HG03432 (cell line): ENCODE measurements around the gene B4GALNT3.
"Not testable (repeated sequence)": the region's sequence is repeated elsewhere in the genome, so short reads cannot be mapped to it uniquely, and the experiment has no call there.

ENCODE experiments used
- ATAC-seq: cut with Tn5 transposase; IDR thresholded peaks from one replicate; pipeline ENCODE4 v1.9.1; 2021; ENCODE audit warnings: mild to moderate bottlenecking, moderate library complexity; ENCODE audit not compliant: unreplicated experiment

The B4GALNT3 gene

DNA sequence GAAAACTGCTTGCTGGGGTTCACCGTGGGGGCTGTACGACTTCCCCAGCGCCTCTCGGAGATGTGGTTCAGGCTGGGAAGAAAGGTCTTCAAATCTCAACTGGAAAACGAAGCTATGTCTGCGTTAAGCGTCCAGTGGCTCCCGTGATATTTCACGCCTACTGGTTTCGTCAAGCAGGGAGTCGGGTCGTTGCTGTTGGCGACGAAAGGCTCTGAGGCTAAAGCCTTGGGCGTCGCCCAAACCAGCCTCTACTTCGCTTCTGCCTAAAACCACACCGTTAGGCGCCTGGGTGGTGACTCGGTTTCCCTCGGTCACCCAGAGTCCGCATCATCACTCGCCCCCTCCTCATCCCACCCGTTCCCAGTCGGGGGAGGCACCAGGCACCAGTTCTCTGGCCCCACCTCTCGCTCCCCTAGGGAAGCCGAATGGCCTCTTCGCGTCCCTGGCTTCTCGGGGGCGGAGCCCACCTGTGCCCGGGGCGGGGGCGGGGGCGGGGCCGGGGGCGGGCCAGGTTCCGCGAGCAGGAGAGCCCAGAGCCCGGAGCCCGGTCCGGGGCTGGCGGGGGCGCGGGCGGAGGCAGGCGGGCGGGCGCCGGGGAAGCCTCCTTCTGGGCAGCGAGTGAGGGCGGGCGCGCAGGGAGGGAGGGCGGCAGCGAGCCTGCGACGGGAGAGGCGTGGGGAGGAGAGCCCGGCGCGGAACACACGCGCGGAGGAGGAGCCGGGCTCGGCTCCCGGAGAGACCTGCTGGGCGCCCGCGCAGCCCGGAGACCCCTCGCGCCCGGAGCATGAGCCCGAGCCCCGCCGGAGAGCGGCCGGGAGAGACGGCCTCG, at the start of gene B4GALNT3:
Gene B4GALNT3, plus strand, starts transcription at position 510 of the 829 bp plus-strand sequence. CDS start 438 bp downstream, outside the sequence.
- ATAC-seq = no peak

DNA sequence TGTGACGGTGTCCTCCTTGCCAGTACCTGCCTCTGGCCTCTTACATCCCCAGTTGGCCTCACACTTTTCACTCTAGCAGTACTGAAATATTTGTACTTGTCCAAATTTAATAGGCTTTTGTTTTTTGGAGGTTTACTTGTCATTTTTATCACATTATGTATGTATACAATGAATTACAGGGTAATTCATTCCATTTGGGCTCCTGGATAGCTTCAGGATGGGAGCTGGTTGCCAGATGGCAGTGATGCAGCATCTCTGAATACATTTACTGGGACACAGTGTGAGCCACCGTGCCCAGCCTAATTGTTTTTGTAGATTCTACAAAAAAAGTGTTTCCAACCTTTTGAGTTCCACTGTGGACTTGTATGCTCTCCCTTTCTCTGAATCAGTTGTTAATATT, 44.9 kb upstream of the B4GALNT3 start:
- no peak for ATAC-seq

DNA sequence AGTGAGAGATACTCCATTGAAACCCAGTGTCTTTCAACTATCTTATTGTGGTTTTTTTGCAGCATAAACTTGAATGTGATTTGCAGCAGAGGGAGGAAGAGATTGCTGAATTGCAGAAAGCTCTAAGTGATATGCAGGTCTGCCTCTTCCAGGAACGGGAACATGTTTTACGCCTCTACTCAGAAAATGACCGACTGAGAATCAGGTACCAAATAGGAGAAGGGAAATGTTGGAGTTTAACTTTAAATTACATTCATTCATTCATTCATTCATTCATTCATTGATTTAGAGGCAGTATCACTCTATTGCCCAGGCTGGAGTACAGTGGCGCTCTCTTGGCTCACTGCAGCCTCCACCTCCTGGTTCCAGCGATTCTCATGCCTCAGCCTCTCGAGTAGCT, 41.3 kb upstream of the B4GALNT3 start:
- no peak for ATAC-seq

DNA sequence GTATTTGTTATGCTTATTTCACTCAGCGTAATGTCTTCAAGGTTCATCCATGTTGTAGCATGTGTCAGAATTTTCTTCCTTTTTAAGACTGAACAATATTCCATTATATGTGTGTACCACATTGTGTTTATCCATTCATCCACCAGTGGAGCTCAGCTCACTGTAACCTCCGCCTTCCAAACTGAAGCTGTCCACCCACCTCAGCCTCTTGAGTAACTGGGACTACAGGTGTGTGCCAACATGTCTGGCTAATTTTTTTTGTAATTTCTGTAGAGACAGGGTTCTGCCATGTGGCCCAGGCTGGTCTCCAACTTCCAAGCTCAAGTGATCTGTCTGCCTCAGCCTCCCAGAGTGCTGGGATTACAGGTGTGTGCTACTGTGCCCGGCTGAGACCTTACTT, 37.2 kb upstream of the B4GALNT3 start:
- no peak for ATAC-seq

DNA sequence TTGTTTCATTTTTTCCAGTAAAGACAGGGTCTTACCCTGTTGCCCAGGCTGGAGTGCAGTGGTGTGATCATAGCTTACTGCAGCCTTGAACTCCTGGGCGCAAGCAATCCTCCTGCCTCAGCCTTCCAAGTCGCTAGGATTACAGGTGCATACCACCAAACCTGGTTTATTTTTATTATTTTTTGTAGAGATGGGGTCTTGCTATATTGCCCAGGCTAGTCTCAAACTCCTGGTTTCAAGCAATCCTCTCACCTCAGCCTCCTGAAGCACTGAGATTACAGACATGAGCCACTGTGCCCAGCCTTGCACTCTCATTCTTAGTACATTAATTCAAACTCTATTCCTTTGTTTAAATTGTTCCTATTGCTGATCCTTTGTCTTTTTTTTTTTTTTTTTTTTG, 24.0 kb upstream of the B4GALNT3 start:
- ATAC-seq = not testable (repeated sequence)

DNA sequence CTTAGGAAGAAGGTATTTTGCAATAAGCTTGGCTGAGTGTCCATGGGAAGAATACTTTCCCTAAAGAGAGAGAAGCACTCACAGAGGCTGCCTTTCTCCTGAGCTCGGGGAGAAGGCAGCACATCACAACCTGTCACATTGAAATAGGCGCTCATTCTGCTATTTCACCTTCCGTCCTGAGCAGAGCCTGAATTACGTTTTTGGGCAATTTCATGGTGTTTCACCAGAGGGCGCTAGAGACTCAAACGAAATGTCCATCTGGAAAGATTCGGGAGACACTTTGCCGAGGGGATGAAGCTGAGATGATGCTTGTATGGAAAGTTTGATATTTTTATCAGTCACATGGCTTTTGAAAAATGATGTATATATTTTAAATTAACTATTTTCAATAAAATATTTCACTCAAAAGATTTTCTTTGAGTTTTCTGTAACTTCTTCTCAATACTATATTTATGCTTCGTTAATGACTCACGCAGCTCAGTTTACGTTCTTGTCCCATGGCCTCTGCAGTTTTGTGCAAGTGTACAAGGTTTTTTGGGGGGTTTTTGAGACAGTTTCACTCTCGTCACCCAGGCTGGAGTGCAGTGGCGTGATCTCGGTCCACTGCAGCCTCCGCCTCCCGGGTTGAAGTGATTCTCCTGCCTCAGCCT, 17.4 kb upstream of the B4GALNT3 start:
- no peak for ATAC-seq

DNA sequence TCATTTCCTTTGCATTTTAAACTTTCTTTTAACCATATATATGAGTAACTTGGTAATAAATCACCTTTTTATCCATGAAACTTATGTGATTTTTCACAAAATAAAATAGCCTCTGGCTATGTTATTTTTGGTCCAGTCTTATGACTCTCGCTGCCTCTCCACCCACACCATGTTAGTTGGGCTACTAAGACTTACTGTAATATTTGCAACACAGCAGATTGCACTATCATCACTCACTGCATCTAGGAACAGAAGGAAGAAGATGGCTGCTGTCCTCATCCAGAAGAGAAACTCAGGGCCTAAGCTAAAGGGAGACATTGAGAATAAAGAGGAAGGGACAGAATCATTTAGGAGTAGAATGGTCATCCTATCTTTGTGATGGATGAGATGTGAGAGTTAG, 12.6 kb upstream of the B4GALNT3 start:
- ATAC-seq = no peak

DNA sequence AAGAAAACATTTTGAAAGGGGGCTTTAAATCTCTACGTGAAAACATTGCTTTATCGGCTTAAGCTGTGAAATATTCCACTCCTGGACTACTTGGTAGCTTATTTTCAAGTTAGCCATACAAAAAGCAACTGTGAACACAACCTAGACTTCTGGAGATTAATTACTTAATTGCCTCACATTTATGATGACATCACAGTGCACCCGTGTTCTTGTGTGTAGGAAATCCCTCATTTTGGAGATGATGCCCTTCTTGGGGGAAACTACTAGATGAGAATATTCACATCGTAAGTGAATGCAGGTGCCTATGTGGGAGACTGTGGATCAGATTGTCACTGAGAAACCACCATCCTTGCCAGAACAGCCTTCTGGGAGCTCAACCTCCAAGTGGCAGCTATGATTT, 10.5 kb upstream of the B4GALNT3 start:
- no peak for ATAC-seq

DNA sequence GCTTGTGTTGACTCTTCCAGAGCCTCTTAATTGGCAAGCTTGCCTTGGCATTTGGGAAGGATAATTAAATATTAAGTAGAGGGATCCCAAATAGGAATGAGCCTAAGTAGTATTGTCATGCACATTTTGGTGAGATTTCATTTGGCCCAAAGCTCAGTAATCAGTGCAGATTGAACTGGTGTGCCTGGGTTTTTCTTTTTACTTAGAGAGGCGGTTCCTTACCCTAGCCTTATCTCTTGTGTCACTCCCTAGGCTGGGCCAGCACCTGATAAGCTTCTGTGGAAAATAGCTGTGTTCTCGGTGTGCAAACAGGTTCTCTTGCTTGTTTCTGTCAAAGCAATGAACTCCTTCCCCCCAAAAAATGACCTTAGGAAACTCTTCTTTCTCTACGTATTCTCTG, 9.3 kb upstream of the B4GALNT3 start:
- no peak for ATAC-seq

DNA sequence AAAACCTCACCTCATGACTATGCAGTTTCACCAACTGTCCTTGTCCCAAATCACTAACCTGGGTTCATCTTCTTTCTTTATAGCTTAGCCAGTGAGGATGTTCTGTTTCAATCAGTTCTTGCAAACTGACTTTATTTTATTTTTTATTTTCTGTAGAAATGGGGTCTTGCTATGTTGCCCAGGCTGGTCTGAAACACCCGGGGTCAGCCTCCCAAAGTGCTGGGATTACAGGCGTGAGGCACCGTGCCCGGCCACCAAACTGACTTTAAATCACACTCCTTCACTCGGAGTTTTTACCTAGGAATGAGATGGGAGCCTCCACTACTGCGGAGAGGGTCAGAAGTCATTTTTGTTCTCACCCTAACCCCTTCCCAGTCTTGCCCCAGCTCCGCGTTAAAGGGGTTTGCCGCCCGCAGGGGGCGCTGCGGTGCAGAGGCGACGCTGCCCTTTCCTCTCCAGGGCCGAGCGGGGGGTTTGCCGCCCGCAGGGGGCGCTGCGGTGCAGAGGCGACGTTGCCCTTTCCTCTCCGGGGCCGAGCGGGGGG, 7.0 kb upstream of the B4GALNT3 start:
- no peak for ATAC-seq

DNA sequence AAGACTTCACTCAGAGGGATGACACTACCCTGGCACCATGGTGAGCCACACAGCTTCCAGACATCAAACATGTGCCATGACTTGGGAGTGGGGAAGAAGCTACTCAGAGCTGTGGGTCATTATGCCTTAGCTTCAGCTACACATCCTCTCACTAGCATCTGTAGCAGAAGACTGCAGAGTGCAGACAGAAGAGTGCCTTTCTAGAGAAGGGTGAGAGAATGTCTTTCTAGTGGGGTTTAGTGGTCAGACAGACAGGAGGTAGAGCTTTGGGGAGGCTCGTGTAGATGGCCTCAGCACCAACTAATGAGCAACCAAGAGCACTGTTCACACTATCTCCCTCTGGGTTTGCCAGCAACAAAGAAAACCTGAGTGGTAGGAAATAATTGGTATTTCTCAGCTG, 4.9 kb upstream of the B4GALNT3 start:
- no peak for ATAC-seq

DNA sequence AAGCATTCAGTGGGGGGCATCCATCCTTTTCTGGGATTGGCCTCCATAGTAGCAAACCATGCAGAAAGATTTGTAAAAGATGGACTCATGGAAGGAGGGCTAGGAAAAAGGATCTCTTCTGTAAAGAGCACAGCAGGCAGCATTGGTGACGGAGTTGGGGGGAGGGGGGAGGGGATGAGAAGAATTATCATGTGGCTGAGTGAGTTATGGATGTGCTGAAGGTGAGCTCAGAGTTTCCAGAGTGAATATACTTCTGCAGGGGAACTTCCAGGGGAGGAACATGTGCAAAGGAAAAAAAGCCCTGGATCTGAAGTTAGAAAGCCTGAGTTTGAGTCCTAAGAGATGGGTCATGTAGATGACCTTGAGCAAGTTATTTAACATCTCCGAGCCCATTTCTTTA, 3.9 kb upstream of the B4GALNT3 start:
- no peak for ATAC-seq

DNA sequence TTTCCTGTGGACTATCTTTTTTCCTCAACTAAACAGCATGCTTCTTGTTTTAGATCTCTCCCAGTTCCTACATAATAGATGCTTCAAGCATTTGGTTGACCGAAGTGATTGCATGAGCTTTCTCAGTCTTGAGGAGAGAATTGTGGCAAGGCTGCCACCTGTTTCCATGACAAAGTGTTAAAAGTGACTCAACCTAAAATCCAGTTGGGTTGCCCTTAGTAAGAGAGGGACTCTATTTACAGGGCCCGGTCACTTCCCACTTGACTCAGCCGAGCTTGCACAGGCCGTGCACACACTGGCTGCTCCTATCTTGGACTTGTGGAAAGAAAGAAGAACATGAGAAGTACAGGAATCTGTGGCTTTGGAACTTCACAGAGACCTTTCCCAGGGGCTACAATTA, 2.1 kb upstream of the B4GALNT3 start:
- no peak for ATAC-seq

DNA sequence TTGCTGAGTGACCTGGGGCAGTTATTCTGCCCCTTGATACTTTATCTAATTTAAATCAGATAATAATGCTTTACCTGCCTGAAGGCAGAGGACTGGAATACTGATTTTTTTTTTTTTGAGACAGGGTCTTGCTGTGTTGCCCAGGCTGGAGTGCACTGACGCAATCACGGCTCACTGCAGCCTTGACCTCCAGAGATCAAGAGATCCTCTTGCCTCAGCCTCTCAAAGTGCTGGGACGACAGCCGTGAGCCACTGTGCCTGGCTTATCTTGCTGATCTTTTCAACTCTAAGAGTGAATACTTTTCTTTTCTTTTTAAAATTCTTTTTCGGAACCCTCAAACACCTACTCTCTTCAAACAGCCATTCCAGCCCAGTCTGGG, 699 bp upstream of the B4GALNT3 start:
- ATAC-seq = no peak

DNA sequence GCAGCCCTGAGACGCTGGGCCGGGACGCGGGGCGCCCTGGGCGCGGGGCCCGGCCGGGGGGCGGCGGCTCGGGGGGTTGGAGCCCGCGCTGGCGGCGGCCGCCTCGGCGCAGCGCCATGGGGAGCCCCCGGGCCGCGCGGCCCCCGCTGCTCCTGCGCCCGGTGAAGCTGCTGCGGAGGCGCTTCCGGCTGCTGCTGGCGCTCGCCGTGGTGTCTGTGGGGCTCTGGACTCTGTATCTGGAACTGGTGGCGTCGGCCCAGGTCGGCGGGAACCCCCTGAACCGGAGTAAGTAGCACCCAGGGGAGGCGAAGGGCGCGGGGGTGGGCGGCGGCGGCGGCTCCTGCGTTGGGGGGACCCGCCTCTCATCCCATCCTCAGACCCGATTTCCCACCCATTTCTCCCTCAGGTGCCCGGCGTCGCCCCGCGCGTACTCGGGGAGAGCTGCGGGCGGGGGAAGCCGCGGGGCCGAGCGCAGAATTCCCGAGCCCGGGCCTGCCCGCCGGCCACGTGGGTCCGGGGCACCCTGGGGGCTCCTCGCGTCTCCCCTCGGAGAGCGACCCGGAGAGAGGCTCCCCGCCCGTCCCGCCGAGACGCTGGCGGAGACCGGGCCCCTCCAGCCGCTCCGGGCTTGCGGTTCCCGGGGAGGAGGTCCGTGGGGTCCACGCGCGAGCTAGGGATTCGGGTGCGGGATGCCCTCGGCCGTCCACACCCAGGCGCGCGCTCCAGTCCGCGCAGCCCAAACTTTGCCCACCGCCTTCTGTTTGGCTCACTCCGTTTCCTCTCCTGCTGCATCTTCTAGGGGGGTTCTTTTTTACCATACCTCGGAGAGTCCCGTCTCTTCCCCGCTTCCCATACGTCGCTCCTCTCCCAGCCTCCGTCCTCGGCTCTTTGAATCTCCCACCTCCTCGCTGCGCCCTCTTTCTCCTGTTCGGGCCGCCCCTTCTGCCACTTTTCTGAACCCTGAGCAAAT, 807 bp downstream of the B4GALNT3 start:
- peak; percentile 58 for ATAC-seq

DNA sequence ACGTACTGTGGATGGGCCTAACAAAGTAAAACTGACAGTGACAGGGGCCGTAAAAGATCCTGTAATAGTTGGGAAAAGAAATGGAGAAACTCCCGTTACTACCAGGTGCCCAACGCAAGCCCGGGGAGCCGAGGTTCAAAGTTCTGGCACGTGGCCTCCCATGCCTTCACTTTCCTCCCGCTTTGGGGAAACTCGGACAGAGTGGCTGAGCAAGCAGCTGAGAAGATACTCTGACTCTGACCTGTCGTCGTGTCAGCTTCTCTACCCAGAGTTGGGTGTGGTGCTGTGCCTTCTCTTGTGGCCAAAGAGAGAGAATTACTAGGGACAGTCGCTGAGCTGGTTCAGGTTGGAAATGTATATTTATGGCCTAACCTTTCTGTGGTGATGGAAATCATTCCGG, 1.7 kb downstream of the B4GALNT3 start:
- no peak for ATAC-seq

DNA sequence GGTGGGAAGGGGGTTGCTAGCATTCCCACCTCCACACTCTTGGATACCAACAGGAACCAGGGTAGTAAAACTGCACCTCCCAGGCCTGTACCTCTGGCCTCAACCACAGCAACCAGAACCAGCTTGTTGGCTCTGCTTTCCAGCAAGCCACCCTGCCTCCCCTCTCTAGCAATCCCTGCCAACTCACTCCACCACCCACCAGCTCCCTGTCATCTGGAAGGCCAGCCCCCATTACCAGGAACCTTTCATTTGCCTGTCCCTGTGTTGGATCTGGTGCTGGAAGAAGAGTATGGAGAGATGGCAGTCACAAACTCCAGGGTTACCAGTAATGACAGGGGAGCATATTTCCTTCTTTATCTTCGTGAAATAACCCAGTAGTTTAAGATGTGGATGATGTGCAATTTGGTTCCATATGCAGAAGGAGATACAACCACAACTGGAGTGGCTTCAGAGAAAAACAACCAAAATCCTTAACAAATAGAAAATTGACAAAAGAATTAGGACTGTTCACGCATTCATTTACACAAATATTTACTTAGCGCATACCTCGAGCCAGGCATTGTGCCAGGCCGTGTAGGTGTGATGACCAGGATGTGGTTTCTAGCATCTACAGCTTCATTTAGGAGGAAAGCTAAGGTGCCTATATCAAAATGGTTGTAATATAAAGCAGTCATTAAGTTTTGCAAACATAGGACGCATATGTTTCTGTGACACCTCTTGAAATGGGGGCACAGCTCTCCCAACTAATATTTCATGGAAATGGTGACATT, 3.4 kb downstream of the B4GALNT3 start:
- no peak for ATAC-seq

DNA sequence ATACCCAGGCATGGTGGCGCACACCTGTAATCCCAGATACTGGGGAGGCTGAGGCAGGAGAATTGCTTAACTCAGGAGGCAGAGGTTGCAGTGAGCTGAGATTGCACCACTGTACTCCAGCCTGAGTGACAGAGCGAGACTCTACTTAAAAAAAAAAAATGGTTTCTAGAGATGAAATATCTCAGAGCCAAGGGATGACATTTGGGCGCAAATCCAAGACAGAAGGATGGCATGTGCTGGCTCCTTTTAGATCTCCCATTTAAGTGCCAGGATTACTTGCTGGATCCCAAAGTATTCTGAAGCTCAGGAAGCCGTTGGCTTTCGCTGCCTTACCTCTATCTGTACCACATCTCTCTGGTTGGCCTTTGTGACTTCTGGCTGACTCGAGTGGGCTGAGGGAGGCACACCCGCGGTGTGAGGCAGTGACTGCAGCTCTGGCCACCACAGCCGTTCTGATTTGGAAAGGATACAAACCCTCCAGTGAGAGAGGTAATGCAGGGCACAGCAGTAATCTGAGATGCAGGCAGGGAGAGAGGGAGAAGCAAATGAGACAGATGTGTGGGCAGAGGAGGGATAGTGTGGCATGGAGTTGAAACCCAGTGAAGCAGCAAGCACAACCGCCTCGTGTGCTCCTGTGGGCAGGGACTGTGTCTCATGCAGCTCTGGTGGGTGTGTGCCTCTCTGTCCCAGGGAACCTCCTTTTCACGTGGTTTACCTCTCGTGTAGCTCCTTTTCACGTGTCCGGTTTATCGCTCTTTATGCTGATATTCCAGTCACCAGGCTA, 4.9 kb downstream of the B4GALNT3 start:
- ATAC-seq = no peak

DNA sequence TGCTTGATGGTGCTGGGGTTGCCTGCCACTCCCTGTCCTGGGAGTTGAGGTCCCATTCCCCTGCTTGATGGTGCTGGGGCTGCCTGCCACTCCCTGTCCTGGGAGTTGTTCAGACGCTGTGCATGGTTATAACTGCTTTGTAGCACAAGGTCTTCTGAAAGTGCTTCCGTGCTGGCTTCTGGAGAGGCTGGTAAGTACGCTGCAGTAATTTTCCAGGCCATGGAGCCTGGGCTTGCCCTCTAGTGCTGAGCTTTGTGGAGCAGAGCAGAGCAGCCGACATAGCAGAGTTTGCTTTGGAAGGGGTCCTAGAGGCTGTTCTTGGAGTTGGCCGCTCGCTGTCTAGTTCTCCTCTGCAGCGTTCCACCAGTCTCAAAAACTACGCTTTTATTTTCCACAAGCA, 6.3 kb downstream of the B4GALNT3 start:
- no peak for ATAC-seq

DNA sequence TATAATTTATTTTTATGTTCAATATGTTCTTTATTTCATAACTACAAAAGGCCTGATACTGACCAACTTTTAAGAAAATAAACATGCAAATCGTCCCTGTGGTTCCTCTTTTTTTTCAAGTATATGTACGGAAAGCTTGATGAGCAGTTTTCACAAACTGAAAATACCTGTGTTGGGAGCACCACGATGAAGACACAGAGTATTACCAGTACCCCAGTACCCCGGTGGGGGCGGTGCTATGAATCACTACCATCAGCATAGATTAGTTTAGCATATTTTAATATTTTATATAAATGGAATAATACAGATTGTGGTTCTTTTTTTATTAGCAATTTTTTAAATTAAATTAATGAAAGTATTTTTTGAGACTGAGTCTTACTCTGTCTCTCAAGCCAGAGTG, 7.0 kb downstream of the B4GALNT3 start:
- no peak for ATAC-seq
